ENCODE results near the gene SLFNL1. TPM values are rescaled to one million over a fixed set of nuclear protein-coding genes. Genes with fewer than 3 reads are reported as not detected.

SLFNL1 gene
- total RNA-seq, 1 experiment from 2014 or later, result 0.11 TPM

- no peaks in the 10 kb centered on the region for H3K27me3 Mint-ChIP-seq (ENCODE audit: low read depth)
- Histone ChIP-seq H4K8ac (replicated peaks; ENCODE audit: insufficient read length, low read depth, low read length) (no peak overlapping the region), H2AFZ (ENCODE audit: low read length) (no peak overlapping the region), H4K91ac (ENCODE audit: insufficient read length, low read depth, low read length) (no peak overlapping the region), H3K4me1 (ENCODE audit: insufficient read depth, low read length) (no peaks in the 10 kb centered on the region), H3K18ac (ENCODE audit: insufficient read length, low read depth, low read length) (no peak overlapping the region), H2AK5ac (ENCODE audit: insufficient read length, low read length) (no peak overlapping the region), H3K9ac (ENCODE audit: extremely low read depth, insufficient read length, low read length) (no peak overlapping the region), H3K23me2 (ENCODE audit: insufficient read length, low read depth, low read length, poor library complexity, severe bottlenecking) (no peaks in the 10 kb centered on the region), H3K14ac (ENCODE audit: insufficient read depth, low read length) (no peak overlapping the region), H3T11ph (ENCODE audit: low read length) (no peak overlapping the region), H3K56ac (ENCODE audit: insufficient read length, low read depth, low read length) (no peak overlapping the region), H4K20me1 (ENCODE audit: control insufficient read depth, insufficient read depth, insufficient read length) (no peaks in the 10 kb centered on the region), H3K27ac (ENCODE audit: insufficient read length, low read depth, low read length) (no peak overlapping the region), H3K27me3 (ENCODE audit: insufficient read depth, low read length) (no peaks in the 10 kb centered on the region), H3K79me1 (ENCODE audit: insufficient read depth, low read depth, low read length, poor library complexity, severe bottlenecking) (no peaks in the 10 kb centered on the region), H2BK15ac (ENCODE audit: low read depth, low read length) (no peak overlapping the region), H2BK12ac (ENCODE audit: insufficient read length, low read depth, low read length) (no peak overlapping the region), H3K4ac (ENCODE audit: low read depth, low read length) (no peak overlapping the region), H4K5ac (ENCODE audit: insufficient read length, low read depth, low read length) (no peak overlapping the region), H2BK5ac (ENCODE audit: insufficient read length, low read length) (no peak overlapping the region), H3K79me2 (ENCODE audit: insufficient read depth, low read length) (no peaks in the 10 kb centered on the region), H2BK120ac (ENCODE audit: low read depth, low read length, poor library complexity, severe bottlenecking) (no peak overlapping the region), H3K9me3 (ENCODE audit: control insufficient read depth, low read depth, low read length) (no peaks in the 10 kb centered on the region), H2BK20ac (ENCODE audit: low read depth, low read length, poor library complexity, severe bottlenecking) (no peak overlapping the region), H3K4me2 (ENCODE audit: insufficient read depth, insufficient read length, low read length) (no peak overlapping the region), H3K23ac (ENCODE audit: insufficient read length, low read depth, low read length) (no peak overlapping the region)
- TF ChIP-seq CTCF (conservative IDR thresholded peaks at IDR 0.05), result peak; percentile 41; the same call in 1 of the 3 replicates
- H3K4me3 Mint-ChIP-seq, result no peak overlapping the region
- H3K36me3 Mint-ChIP-seq (ENCODE audit: insufficient read depth in 1 of 3, low read depth in 3 of 3), result peaks cover 63 to 96% (median 91%) of the 10 kb centered on the region in 3 experiments; a peak in 6 of 7 replicates
- no CpG with 5 or more reads among the region's 11 CpGs for WGBS (ENCODE audit: extremely low coverage, insufficient read length, low lambda C conversion rate)
- no peak overlapping the region; a peak in 1 of 7 replicates for H3K27ac Mint-ChIP-seq
- no peaks in the 10 kb centered on the region for H3K4me1 Mint-ChIP-seq
- DNase-seq, result no peak
- no peaks in the 10 kb centered on the region for H3K9me3 Mint-ChIP-seq
These were observed 17.8 kb downstream of the SLFNL1 start for GRCh38 chr1:41003640-41004220.

Measured in H9 (cell line).